Putamen (tissue), 1 donor: Measurements from ENCODE around the gene KLHL22.
A peak's percentile ranks its signal among the peaks of the same experiment; 100 is the strongest.
"Not testable (repeated sequence)": the region's sequence is repeated elsewhere in the genome, so short reads cannot be mapped to it uniquely, and the experiment has no call there.

Source experiments
- DNase-seq: peaks from one replicate; pipeline ENCODE4 v3.0.0-alpha.2; 2016; ENCODE audit warnings: low spot score

The KLHL22 gene

DNA sequence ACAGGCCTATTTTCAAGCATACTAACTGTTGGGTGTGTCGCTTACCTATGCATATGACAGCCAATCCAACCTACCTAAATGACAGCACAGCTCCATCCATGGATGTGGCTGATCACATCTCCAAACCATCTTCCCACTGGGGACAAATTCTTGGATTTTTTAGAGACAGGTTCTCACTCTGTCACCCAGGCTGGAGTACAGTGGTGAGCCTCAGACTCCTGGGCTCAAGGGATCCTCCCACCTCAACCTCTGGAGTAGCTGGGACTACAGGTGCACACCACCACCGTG, 76.0 kb downstream of the KLHL22 start:
- DNase-seq, result no peak

- DNase-seq, result peak; percentile 74
Measured at GRCh38 chr22:20418211-20418788, 77.3 kb downstream of the KLHL22 start.

DNA sequence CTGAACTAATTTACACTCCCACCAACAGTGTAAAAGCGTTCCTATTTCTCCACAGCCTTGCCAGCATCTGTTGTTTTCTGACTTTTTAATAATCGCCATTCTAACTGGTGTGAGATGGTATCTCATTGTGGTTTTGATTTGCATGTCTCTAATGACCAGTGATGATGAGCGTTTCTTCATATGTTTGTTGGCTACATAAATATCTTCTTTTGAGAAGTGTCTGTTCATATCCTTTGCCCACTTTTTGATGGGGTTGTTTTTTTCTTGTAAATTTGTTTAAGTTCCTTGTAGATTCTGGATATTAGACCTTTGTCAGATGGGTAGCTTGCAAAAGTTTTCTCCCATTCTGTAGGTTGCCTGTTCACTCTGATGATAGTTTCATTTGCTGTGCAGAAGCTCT, 79.9 kb downstream of the KLHL22 start:
- DNase-seq, result not testable (repeated sequence)

- DNase-seq, result not testable (repeated sequence)
Measured at GRCh38 chr22:20415241-20415640, 80.4 kb downstream of the KLHL22 start.

DNA sequence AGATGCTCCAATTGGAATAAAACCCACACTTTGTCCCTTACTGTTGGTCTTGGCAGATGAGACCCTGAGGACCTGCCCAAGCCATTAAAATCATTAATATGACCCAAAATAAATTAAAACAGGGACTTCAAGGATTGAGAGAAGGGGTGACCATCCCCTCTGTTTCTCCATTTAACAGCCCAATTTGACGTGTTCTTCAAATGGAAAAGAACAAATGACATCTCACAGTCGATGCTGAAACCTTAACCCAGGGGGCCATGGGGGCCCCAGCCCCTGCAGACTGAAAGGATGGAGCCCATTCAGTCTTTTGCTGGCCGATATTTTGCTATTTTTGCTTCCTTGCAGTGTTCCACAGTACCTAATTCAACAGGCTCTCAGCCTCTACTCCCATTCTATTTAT, 81.1 kb downstream of the KLHL22 start:
- DNase-seq, result no peak

DNA sequence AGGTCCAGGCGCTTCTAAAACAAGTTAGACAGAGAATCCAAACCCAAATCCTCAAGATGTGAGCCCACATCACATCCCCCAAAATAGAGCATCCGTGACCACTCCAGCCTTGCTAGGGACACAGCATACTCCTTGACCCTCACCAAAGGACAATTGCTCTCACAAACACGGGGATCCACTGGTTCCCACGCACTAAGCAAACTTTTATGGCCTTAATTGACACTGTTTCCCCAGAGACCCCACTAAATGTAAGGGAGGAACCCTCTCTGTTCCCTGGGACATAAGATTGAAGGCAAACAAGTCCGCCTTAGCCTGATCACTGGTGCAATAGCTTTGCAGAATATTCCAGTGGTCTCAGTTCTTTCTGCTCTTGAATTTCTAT, 81.5 kb downstream of the KLHL22 start:
- DNase-seq, result no peak

DNA sequence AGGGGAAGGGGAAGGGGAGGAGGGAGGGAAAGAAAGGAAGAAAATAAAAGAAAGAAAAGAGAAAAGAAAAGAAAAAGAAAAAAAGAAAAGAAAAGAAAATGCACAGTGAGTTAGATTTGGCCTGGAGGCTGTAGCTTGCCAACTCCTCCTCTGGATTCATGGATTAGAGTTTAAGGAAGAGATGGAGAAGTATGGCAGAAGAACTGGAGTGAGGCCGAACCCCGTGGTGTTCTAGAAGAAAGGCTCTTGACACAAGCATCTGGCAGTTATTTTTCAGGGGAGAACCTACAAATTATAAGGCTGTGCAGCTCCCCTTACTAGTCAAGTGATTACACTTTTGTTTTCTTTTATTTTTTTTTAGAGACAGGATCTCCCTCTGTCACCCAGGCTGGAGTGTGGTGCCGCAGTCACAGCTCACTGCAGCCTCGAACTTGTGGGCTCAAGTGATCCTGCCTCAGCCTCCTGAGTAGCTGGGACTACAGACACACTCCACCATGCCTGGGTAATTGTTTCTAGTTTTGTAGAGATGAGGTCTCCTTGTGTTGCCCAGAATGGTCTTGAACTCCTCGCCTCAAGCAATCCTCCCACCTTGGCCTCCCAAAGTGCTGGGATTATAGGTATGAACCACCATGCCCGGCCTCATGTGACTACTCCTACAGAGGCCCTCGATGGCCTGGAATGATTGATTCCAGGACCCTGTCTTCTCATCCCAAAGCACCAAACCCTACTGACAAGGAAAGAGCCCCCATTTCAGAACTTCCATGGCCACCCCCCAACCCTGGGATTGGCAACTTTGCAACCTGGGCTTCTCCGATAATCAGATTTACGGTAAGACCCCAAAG, 82.2 kb downstream of the KLHL22 start:
- DNase-seq, result no peak

GRCh38 chr22:20412474-20413216, 83.0 kb downstream of the KLHL22 start:
- no peak for DNase-seq

GRCh38 chr22:20409385-20409784, 86.2 kb downstream of the KLHL22 start:
- DNase-seq, result not testable (repeated sequence)

DNA sequence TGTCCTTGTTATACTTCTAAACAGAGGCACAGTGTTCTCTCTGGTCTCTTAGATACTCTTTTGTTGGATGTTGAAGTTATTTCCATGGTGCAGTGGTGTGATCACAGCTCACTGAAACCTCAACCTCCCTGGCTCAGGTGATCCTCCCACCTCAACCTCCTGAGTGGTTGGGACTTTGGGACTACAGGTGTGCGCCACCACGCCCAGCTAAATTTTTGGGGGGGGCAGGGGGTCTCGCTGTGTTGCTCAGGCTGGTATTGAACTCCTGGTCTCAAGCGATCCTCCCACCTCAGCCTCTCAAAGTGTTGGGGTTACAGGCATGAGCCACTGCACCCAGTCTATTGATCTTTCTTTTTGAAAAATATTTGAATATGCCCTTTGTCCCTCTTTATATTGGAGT, 86.7 kb downstream of the KLHL22 start:
- no peak for DNase-seq

- DNase-seq, result no peak
Measured at GRCh38 chr22:20407829-20408228, 87.8 kb downstream of the KLHL22 start.

- DNase-seq, result no peak
Measured at GRCh38 chr22:20406686-20407408, 88.7 kb downstream of the KLHL22 start.

- DNase-seq, result no peak
Measured at GRCh38 chr22:20405931-20406685, 89.5 kb downstream of the KLHL22 start.

- DNase-seq, result no peak
Measured at GRCh38 chr22:20405291-20405930, 90.2 kb downstream of the KLHL22 start.

DNA sequence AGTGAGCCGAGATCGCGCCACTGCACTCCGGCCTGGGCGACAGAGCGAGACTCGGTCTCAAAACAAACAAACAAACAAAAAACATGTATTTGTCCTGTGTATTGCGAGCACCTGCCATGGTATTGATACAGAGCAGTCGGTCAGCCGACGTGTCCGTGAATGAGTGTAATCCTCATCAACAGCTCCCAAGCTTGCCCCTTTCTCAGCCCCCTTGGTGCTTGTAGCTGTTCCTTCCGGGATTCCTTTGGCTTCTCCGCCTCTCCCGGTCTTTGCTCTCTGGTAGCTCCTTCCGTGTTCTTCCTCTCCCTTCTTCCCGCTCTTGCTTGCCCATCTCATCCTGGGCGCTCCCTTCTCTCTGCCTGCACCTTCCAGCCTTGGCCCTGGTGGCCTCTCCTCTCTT, 90.7 kb downstream of the KLHL22 start:
- DNase-seq, result no peak

GRCh38 chr22:20403779-20404140, 91.8 kb downstream of the KLHL22 start:
- DNase-seq, result no peak

DNA sequence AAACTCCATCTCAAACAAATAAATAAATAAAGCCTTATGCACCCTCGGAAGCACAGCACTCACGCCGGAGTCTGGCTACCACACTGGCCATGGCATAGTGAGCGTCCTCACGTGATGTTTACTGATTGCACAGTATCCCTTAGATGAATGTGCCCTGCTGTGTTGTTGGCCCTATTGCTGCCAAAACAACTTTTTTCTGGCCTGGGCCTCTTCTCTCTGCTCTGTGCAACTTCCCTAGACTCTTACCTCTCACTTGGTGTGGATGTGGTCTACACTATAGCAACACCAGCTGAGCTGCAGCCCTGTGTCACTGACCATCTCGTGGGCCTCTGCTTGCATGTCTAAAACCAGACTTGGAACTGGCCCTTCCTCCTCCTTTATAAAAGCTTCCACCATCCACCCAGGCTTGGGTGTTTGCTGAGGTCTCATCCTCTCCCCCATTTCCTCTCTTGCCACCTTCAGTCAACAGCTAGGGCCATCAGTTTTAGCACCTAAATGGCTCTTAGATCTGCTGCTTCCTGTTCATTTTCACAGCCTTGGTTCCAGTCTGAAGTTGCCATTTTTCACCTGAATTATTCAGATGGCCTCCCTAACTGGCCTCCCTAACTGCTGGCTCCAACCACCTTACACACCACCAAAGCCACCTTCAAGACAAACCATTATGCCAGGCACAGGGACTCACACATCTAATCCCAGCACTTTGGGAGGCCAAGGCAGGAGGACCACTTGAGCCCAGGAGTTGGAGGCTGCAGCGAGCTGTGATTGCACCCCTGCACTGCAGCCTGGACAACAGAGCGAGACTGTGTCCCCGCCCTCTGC, 92.4 kb downstream of the KLHL22 start:
- no peak for DNase-seq

DNA sequence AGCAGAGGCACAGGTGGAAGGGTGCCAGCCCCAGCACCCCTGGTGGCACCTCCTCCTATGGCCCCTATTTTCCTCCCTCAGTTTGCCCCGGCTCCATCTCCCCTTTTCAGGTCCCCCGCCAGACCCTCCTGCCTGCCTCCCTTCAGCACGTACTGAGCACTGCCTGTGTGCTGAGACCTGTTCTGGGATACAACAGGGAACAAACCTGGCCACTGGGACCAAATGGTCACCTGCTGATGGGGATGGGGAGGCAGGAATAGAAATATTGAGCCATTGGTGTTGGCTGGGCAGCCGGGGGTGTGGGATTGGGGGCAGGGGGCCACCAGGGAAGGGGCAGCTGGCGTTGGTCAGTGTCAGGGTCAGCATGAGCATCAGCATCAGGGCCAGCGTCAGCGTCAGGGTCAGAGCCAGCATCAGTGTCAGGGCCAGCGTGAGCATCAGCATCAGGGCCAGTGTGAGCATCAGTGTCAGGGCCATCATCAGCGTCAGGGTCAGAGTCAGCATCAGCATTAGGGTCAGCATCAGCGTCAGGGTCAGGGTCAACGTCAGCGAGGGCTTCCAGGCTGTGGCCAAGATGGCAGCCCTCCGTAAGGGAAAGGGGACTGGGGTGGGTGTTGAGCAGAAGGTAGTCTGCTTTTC, 94.1 kb downstream of the KLHL22 start:
- DNase-seq, result no peak

DNA sequence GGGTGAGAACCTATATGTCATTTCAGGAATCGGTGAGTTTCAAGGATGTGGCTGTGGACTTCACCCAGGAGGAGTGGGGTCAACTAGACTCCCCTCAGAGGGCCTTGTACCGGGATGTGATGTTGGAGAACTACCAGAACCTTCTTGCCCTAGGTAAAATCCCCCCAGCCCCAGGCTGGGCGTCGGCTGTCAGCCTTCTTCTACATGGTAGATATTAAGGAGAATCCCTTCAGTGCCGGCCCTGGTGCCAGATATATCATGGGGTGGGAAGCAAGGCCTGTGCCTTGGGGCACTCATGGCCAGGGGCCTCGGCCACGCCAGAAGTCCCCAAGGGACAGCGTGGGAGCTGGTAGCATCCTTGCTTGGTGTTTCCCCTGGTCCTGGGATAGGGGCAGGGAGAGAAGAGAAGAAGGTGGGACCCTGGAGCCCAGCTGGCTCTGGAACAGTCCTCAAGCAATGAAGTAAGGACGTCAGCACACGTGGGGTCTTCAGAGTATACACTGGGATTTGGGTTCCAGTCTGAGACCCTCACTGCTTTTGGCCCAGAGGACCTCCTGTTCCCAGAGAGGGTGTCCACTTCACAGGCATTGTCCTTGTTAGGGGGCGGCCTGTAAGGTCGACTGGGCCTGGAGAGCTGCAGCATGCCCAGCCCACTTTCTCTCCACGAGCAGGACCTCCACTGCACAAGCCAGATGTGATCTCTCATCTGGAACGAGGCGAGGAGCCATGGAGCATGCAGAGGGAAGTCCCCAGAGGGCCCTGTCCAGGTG, 94.8 kb downstream of the KLHL22 start:
- DNase-seq, result no peak
